Measurements from ENCODE around the gene NKD1.

GRCh38 chr16:50607970-50608557 lies 59.9 kb downstream of the NKD1 start:
- TF ChIP-seq CTCF (IDR thresholded peaks at IDR 0.05), result no peak
- no peak for TF ChIP-seq POLR2A (IDR thresholded peaks at IDR 0.05)
